GM12874 (cell line): ENCODE results near the gene NADK2.

Experiments
- TF ChIP-seq, protein P1 (sequence below): IDR thresholded peaks from 2 replicates; pipeline ENCODE4 v1.5.1; 2011; ENCODE audit warnings: low read depth, mild to moderate bottlenecking, control low read depth, low read length, moderate library complexity; ENCODE audit not compliant: insufficient read depth

NADK2 gene

GRCh38 chr5:36261186-36261585, 19.5 kb upstream of the NADK2 start:
- TF ChIP-seq, protein P1, sequence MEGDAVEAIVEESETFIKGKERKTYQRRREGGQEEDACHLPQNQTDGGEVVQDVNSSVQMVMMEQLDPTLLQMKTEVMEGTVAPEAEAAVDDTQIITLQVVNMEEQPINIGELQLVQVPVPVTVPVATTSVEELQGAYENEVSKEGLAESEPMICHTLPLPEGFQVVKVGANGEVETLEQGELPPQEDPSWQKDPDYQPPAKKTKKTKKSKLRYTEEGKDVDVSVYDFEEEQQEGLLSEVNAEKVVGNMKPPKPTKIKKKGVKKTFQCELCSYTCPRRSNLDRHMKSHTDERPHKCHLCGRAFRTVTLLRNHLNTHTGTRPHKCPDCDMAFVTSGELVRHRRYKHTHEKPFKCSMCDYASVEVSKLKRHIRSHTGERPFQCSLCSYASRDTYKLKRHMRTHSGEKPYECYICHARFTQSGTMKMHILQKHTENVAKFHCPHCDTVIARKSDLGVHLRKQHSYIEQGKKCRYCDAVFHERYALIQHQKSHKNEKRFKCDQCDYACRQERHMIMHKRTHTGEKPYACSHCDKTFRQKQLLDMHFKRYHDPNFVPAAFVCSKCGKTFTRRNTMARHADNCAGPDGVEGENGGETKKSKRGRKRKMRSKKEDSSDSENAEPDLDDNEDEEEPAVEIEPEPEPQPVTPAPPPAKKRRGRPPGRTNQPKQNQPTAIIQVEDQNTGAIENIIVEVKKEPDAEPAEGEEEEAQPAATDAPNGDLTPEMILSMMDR = no peak

DNA sequence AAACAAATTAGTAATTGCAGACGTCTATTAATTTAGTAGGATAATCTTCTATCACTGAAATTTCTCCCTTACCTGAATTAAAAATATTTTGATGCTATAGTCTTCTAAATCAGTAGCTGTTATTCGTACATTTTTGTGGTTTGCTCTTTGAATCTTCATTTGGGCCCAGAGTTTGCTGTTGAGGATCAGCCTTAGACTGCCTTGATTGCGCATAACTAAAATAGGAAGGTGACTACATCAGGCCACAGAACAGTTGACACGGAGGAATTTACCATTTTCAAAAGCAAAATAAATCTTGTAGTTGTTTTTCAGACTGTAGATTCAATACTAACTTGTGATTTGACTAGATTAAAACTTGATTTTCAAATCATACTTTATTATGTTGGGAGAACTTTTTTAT, 11.8 kb upstream of the NADK2 start:
- TF ChIP-seq, protein P1 = no peak

DNA sequence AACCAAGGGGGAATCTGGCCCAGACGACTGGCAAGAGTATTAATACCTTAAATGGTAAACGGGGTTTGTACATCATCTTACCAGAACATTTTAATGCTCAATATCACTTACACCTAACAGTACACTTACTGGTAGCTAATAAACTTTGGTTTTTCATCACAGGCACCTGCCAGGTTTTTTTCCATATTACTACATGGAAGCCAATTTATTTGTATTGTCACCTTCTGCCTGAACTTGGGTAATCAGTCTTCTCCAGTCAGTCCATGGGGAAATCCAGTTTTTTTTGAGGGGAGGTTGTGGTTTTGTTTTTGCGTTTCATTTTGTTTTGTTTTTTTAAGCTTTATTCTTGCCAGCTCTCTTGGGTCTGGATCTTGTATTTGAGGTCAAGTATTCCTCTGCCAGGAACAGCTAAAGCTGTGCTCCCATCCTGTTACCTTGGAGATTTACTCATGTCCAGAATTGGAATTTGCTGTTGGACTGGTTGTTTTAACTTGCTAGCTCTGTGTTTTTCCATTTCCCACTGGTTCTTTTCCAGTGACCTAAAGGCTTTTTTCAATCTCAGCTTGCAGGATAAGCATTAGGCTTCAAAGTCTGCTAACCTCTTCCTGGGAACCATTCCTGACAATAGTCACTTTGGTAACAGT, 11.1 kb upstream of the NADK2 start:
- TF ChIP-seq, protein P1 = no peak

DNA sequence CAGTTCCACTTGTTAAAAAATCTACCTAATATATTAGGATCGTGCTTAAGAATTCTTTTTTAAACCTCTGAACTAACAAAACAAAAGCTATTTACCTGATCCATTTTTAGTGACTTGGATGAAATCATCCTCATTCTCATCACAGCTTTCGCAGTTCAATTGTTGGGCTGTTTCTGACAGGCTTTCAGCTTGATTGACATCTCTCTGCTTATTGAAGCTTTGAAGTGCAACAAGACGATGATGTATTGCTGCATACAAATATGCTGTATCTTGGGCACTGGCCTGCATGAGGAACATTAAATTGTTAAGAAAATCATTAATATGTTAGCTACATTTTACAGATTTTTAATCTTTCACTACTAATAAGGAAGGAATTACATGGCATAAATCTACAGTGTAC, 9.5 kb upstream of the NADK2 start:
- TF ChIP-seq, protein P1 = no peak

- TF ChIP-seq, protein P1 = no peak
Measured at GRCh38 chr5:36250427-36250826, 8.7 kb upstream of the NADK2 start.

- TF ChIP-seq, protein P1 = no peak
Measured at GRCh38 chr5:36246036-36246800, 4.5 kb upstream of the NADK2 start.

DNA sequence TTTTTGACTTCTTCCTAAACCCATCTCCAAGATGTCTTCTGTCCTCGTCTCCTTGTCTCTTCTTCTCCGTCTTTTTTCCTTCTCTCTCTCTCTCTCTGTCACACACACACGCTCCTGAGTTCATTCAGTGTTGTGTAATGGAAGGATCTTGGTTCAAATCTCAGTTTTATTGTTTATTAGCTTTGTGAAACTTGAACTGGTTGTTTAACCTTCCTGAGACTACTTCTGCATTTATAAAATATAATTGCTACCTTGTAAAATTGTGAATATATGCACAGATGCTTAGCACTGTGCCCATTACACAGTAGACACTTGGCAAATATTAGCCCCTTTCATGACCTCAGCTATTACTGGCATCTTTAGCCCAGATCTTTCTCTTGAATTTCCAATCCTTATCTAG, 2.4 kb upstream of the NADK2 start:
- TF ChIP-seq, protein P1 = no peak
